Mononuclear cell (primary cell): ENCODE measurements around the gene WDR45B. TPM values are rescaled to one million over a fixed set of nuclear protein-coding genes. Genes with fewer than 3 reads are reported as not detected.

Source experiments
- H3K27me3 ChIP-seq: 2 replicates; pipeline ENCODE4 v1.6.0; 2011; ENCODE audit warnings: low read length, control low read depth; ENCODE audit not compliant: insufficient read depth
- H3K4me1 ChIP-seq: 2 replicates; pipeline ENCODE4 v1.5.1; 2011; ENCODE audit warnings: mild to moderate bottlenecking, low read length, control low read depth; ENCODE audit not compliant: insufficient read depth
- H3K4me3 ChIP-seq: 2 replicates; pipeline ENCODE4 v1.5.1; 2011; ENCODE audit warnings: mild to moderate bottlenecking, low read length, moderate library complexity
- H3K9me3 ChIP-seq: 2 replicates; pipeline ENCODE4 v1.5.1; 2011; ENCODE audit warnings: low read depth, mild to moderate bottlenecking, control low read depth, low read length
- total RNA-seq: library from RNA; depleted of rRNA; stranded (reverse); fragments of >200 nt; gene quantifications from one replicate; pipeline ENCODE4 v1.2.3, GENCODE V29; 2012

The WDR45B gene
- total RNA-seq, 1 donor = 73.3 TPM

GRCh38 chr17:82684228-82684841 lies 36.1 kb upstream of the WDR45B start:
- H3K4me3 ChIP-seq = no peak overlapping the region
- H3K4me1 ChIP-seq = no peaks in the 10 kb centered on the region
- no peaks in the 10 kb centered on the region for H3K27me3 ChIP-seq
- H3K9me3 ChIP-seq = peaks cover 11% of the 10 kb centered on the region

- H3K4me3 ChIP-seq = no peak overlapping the region
- peaks cover 11% of the 10 kb centered on the region for H3K9me3 ChIP-seq
- H3K27me3 ChIP-seq = no peaks in the 10 kb centered on the region
- H3K4me1 ChIP-seq = no peaks in the 10 kb centered on the region
These were observed 35.3 kb upstream of the WDR45B start for GRCh38 chr17:82683534-82683933.

- no peak overlapping the region for H3K4me3 ChIP-seq
- H3K4me1 ChIP-seq = no peaks in the 10 kb centered on the region
- no peaks in the 10 kb centered on the region for H3K27me3 ChIP-seq
- H3K9me3 ChIP-seq = peaks cover 11% of the 10 kb centered on the region
These were observed 33.3 kb upstream of the WDR45B start for GRCh38 chr17:82681547-82681946.

DNA sequence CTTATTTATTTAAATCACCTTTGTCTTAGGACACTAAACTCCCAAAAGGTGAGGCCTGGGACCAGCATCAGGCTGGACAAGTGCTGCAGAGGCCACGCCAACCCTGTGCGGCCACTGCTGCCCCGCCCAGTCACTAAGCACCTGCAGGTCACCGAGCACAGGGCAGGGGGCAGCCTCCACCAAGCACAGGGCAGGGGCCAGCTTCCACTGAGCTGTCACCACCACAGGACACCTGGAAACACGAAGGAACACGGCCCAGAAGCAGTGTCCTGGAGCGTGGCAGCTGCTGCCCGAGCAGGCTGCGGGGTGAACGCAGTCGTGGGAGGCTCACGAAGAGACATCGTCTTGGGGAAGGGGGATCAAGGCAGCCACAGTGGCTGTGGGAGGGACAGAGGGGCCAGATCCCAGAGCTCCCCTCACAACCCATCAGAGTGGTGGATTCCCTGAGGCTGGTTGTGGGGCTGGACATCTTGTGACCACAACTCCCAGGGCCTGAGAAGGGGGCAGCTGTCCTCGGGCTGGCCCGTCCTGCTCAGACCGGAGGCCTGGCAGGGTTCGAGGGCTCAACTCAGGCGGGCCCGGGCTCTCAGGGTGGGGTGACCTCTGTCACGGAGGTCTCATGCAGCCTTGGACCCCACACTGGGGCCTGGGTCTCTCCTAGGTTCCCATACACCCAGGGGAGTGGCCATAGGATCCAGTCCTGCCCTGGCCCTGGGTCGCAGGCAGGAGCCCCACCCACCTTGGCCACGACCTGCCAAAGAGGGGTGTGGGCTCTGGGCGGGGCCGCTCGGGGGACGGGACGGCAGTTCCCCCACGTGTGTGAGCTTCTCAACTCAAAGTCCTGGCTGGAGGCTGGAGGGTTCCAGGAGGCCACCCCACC lies 31.6 kb upstream of the WDR45B start:
- no peaks in the 10 kb centered on the region for H3K4me1 ChIP-seq
- no peak overlapping the region for H3K4me3 ChIP-seq
- no peaks in the 10 kb centered on the region for H3K27me3 ChIP-seq
- peaks cover 11% of the 10 kb centered on the region for H3K9me3 ChIP-seq

GRCh38 chr17:82678265-82678891 lies 30.1 kb upstream of the WDR45B start:
- no peaks in the 10 kb centered on the region for H3K4me1 ChIP-seq
- H3K4me3 ChIP-seq = no peak overlapping the region
- no peaks in the 10 kb centered on the region for H3K27me3 ChIP-seq
- peaks cover 11% of the 10 kb centered on the region for H3K9me3 ChIP-seq

- Histone ChIP-seq H3K27me3 (no peaks in the 10 kb centered on the region), H3K4me3 (no peak overlapping the region), H3K9me3 (peaks cover 11% of the 10 kb centered on the region), H3K4me1 (no peaks in the 10 kb centered on the region)
These were observed 29.2 kb upstream of the WDR45B start for GRCh38 chr17:82677353-82677925.

DNA sequence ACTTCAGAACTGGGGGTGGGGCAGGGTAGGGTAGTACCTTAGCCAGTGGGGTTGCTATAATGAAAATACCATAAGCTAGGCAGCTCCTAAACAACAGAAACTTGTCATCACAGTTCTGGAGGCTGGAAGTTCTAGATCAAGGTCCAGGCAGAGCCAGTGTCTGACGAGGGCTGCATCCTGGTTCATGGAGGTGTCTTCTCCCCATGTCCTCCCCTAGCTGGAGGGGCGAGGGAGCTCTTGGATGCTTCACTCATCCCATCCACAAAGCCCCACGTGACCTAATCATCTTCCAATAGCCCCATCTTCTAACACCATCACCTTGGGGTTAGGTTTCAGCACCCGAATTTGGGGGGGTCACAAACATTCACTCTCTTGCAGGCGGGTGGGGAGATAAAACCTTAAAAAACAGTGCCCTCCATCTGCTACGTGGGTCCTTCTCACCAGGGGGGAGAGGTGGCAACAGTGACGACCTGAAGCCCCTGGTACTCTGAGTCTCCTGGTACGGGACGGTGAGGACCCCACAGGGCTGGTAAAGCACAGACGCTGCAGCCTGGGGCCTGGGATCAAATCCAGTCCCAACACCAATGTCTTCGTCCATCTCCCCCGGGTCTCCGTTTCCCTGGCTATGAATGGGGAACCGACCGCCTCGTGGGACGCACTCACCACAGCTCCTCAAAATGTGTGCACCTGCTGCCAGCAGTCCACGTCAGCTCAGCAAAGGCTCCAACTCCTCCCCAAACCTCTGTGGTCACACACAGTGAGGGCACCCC lies 27.4 kb upstream of the WDR45B start:
- Histone ChIP-seq H3K4me3 (no peak overlapping the region), H3K9me3 (no peaks in the 10 kb centered on the region), H3K4me1 (no peaks in the 10 kb centered on the region), H3K27me3 (no peaks in the 10 kb centered on the region)

- Histone ChIP-seq H3K4me1 (no peaks in the 10 kb centered on the region), H3K27me3 (no peaks in the 10 kb centered on the region), H3K4me3 (no peak overlapping the region), H3K9me3 (no peaks in the 10 kb centered on the region)
These were observed 26.6 kb upstream of the WDR45B start for GRCh38 chr17:82674656-82675475.

GRCh38 chr17:82670661-82671450 lies 22.6 kb upstream of the WDR45B start:
- Histone ChIP-seq H3K9me3 (no peaks in the 10 kb centered on the region), H3K4me3 (no peak overlapping the region), H3K4me1 (peaks cover 8% of the 10 kb centered on the region), H3K27me3 (no peaks in the 10 kb centered on the region)

DNA sequence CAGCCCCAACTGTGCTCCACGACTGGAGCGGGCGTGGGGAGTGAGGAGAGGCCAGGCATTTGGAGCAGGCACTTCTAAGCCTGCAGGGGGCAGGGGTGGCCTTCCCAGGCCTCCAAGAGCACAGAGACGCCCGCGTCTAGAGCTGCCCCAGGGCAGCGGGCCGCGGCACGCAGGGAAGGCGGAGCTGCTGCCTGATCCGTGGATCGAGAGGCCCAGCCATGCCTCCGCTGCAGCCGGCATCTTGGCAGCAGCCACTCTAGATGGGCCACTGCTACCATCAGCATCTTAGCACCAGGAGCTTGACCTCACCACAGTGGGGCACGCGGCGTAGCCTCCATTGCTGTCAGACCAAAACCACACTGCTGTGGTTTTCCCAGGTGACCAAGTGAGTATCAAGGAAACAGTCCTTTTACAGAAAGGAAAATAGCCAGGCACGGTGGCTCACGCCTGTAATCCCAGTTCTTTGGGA lies 20.4 kb upstream of the WDR45B start:
- Histone ChIP-seq H3K27me3 (no peaks in the 10 kb centered on the region), H3K4me1 (peaks cover 8% of the 10 kb centered on the region), H3K4me3 (no peak overlapping the region), H3K9me3 (no peaks in the 10 kb centered on the region)

GRCh38 chr17:82668024-82668630 lies 19.9 kb upstream of the WDR45B start:
- no peaks in the 10 kb centered on the region for H3K9me3 ChIP-seq
- H3K27me3 ChIP-seq = no peaks in the 10 kb centered on the region
- H3K4me1 ChIP-seq = peaks cover 8% of the 10 kb centered on the region

DNA sequence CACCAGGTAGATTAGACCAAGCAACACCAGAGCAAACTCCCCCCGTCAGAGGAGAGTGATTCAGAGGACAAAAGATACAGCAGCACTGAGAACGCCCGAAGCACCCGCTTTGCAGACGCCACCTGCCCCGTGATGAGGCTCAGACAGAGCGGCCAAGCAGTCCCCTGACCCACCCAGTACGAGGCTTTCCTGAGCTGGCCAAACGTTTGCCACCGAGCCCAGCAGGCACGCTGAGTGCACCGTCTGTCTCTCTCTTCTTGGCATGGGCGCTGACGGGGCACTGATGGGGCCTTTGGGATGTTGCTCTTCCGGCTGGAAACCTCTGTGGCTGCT lies 19.4 kb upstream of the WDR45B start:
- Histone ChIP-seq H3K4me3 (no peak overlapping the region), H3K27me3 (no peaks in the 10 kb centered on the region), H3K9me3 (no peaks in the 10 kb centered on the region), H3K4me1 (peaks cover 8% of the 10 kb centered on the region)

More at GRCh38 chr17:82668024-82668630, 19.9 kb upstream of the WDR45B start:
- no peak overlapping the region for H3K4me3 ChIP-seq
